DND-41 (cell line): Measurements from ENCODE around the gene FMN1.

Source experiments
- EZH2 ChIP-seq: IDR thresholded peaks from 3 replicates; pipeline ENCODE4 v1.6.1; 2012; ENCODE audit warnings: borderline replicate concordance, low read depth, mild to moderate bottlenecking, moderate library complexity, low read length, inconsistent platforms; ENCODE audit not compliant: severe bottlenecking
- TF ChIP-seq, protein P1 (sequence below): IDR thresholded peaks from 2 replicates; pipeline ENCODE4 v1.5.1; 2012; ENCODE audit warnings: borderline replicate concordance, low read length, moderate library complexity, mild to moderate bottlenecking; ENCODE audit not compliant: poor library complexity, severe bottlenecking; ENCODE audit errors: extremely low read depth

DNA sequence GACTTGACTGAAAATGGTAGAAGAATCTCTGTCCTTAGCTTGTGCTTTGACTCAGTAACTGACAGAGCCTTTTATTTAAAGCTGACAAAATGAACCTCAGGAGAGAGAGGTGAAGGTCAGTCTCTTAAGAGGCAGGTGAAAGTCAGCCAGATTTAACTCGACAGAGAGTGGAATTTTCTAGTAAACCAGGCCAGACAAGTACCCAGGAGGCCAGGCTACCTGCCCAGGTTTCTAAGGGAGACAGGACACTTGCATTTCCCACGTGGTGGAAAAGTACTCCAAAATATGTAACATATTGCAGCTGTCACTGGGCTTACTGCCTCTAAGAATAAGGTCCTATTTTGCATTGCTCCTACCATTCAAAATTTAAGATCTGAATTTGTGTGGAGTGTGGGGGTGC is 167.9 kb downstream of the FMN1 start:
- TF ChIP-seq, protein P1, sequence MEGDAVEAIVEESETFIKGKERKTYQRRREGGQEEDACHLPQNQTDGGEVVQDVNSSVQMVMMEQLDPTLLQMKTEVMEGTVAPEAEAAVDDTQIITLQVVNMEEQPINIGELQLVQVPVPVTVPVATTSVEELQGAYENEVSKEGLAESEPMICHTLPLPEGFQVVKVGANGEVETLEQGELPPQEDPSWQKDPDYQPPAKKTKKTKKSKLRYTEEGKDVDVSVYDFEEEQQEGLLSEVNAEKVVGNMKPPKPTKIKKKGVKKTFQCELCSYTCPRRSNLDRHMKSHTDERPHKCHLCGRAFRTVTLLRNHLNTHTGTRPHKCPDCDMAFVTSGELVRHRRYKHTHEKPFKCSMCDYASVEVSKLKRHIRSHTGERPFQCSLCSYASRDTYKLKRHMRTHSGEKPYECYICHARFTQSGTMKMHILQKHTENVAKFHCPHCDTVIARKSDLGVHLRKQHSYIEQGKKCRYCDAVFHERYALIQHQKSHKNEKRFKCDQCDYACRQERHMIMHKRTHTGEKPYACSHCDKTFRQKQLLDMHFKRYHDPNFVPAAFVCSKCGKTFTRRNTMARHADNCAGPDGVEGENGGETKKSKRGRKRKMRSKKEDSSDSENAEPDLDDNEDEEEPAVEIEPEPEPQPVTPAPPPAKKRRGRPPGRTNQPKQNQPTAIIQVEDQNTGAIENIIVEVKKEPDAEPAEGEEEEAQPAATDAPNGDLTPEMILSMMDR: no peak
- TF ChIP-seq EZH2: no peak
